ENCODE results near the gene NRXN3.

NRXN3 gene

DNA sequence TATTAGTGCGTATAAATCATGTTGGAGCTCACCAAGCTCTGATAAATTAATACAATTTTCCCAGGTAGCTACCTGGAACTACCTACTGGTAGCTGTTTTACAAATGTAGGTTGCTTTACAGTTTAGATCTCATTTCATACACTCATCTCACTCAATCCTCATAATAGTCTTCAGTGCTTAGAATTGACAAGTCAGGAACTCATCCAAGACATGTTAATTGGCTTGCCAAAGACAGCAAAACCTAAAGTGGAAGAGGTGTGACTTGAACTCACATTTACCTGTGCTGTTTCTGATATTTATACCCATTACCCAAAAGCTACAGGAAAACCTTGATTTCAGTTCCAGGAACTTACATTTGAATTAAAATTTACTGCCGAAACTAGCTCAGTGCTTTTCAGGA is 1744.4 kb downstream of the NRXN3 start:
- TF ChIP-seq, protein P1, sequence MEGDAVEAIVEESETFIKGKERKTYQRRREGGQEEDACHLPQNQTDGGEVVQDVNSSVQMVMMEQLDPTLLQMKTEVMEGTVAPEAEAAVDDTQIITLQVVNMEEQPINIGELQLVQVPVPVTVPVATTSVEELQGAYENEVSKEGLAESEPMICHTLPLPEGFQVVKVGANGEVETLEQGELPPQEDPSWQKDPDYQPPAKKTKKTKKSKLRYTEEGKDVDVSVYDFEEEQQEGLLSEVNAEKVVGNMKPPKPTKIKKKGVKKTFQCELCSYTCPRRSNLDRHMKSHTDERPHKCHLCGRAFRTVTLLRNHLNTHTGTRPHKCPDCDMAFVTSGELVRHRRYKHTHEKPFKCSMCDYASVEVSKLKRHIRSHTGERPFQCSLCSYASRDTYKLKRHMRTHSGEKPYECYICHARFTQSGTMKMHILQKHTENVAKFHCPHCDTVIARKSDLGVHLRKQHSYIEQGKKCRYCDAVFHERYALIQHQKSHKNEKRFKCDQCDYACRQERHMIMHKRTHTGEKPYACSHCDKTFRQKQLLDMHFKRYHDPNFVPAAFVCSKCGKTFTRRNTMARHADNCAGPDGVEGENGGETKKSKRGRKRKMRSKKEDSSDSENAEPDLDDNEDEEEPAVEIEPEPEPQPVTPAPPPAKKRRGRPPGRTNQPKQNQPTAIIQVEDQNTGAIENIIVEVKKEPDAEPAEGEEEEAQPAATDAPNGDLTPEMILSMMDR (IDR thresholded peaks at IDR 0.05; ENCODE audit: low read depth, low read length, missing control alignments) = no peak
- DNase-seq (ENCODE audit: low read depth) = no peak
- in situ Hi-C loops (cut with HindIII; ENCODE audit: low sequenced_read_pairs) = no loop called here
- H3K4me3 ChIP-seq (ENCODE audit: low read depth, low read length) = no peak overlapping the region

DNA sequence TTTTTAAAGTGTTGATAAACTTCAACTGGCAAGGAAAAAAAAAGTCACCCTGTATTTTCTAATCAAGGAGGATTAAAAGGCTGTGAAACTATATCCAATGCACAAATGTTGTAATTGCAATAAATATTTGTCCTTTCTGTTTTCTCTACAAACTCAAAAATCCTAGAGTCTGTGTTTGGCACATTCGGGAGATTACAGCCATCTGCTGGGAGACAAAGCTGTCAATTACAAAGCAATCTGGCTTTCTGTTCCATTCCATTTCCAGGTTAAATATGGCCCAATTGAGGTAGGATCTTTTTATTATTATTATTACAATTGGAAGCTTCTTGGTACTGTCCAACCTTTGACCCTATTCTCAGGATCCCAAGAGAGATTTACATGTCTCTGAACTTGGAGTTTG is 1745.2 kb downstream of the NRXN3 start:
- in situ Hi-C loops (cut with HindIII; ENCODE audit: low sequenced_read_pairs) = no loop called here
- H3K4me3 ChIP-seq (ENCODE audit: low read depth, low read length) = no peak overlapping the region
- TF ChIP-seq, protein P1 (IDR thresholded peaks at IDR 0.05; ENCODE audit: low read depth, low read length, missing control alignments) = no peak
- no peak for DNase-seq (ENCODE audit: low read depth)

DNA sequence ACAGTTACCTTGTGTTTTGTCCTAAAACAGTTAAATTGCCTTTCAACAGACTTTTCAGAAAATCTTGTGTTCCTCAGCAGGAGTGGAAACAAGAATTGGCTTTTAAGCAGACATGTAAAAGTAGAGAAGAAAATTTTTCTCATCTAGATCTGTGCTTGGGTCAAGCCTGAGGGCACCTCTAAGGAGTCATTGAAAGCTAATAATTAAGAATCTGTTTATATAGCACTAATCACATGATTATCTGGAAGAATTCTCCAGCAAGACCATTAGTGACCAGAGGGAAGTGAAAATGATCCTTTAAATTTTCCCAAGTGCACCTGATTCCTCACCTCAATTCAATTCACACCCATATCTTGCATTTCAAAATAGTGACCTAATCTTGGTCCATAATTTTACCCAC is 1746.1 kb downstream of the NRXN3 start:
- TF ChIP-seq, protein P1 (IDR thresholded peaks at IDR 0.05; ENCODE audit: low read depth, low read length, missing control alignments) = no peak
- no peak for DNase-seq (ENCODE audit: low read depth)
- in situ Hi-C loops (cut with HindIII; ENCODE audit: low sequenced_read_pairs) = no loop called here
- H3K4me3 ChIP-seq (ENCODE audit: low read depth, low read length) = no peak overlapping the region

- no peak for DNase-seq (ENCODE audit: low read depth)
- TF ChIP-seq, protein P1 (IDR thresholded peaks at IDR 0.05; ENCODE audit: low read depth, low read length, missing control alignments) = no peak
- H3K4me3 ChIP-seq (ENCODE audit: low read depth, low read length) = no peak overlapping the region
- in situ Hi-C loops (cut with HindIII; ENCODE audit: low sequenced_read_pairs) = no loop called here
Measured at GRCh38 chr14:79916892-79917291, 1746.7 kb downstream of the NRXN3 start.

Measured in astrocyte of the cerebellum (primary cell).